Effector memory CD4-positive, alpha-beta T cell (primary cell): ENCODE measurements around the gene TMEM150A.
A peak's percentile ranks its signal among the peaks of the same experiment; 100 is the strongest.
"Not testable (repeated sequence)": the region's sequence is repeated elsewhere in the genome, so short reads cannot be mapped to it uniquely, and the experiment has no call there.

Experiments
- DNase-seq, 3 donors: peaks; one replicate each; pipeline ENCODE4 v3.0.0-alpha.2; 2020
- H3K27ac ChIP-seq: 2 replicates; pipeline ENCODE4 v1.7.0; 2013; ENCODE audit warnings: mild to moderate bottlenecking, low read length, moderate library complexity; ENCODE audit not compliant: insufficient read depth, poor library complexity, severe bottlenecking
- H3K27me3 ChIP-seq: replicated peaks from 2 replicates; pipeline ENCODE4 v1.7.0; 2013; ENCODE audit warnings: mild to moderate bottlenecking, low read length; ENCODE audit not compliant: insufficient read depth, control insufficient read depth, poor library complexity, severe bottlenecking
- H3K36me3 ChIP-seq: 2 replicates; pipeline ENCODE4 v1.7.0; 2013; ENCODE audit warnings: mild to moderate bottlenecking, low read length, moderate library complexity; ENCODE audit not compliant: control insufficient read depth, insufficient read depth
- H3K4me1 ChIP-seq: 2 replicates; pipeline ENCODE4 v1.7.0; 2013; ENCODE audit warnings: low read length, mild to moderate bottlenecking; ENCODE audit not compliant: control insufficient read depth, insufficient read depth, poor library complexity, severe bottlenecking
- H3K4me3 ChIP-seq: 2 replicates; pipeline ENCODE4 v1.7.0; 2013; ENCODE audit warnings: low read length, low read depth, mild to moderate bottlenecking; ENCODE audit not compliant: insufficient read depth, poor library complexity, severe bottlenecking
- H3K9me3 ChIP-seq: 2 replicates; pipeline ENCODE4 v1.7.0; 2013; ENCODE audit warnings: mild to moderate bottlenecking, low read length, moderate library complexity; ENCODE audit not compliant: control insufficient read depth

The TMEM150A gene

GRCh38 chr2:85577063-85577385 is 25.5 kb downstream of the TMEM150A start:
- peak overlapping the region; percentile 65 for H3K27ac ChIP-seq
- H3K4me3 ChIP-seq, result peak overlapping the region; percentile 76
- no peaks in the 10 kb centered on the region for H3K27me3 ChIP-seq
- DNase-seq, result no peak
- H3K9me3 ChIP-seq, result no peaks in the 10 kb centered on the region
- H3K36me3 ChIP-seq, result peaks cover 9% of the 10 kb centered on the region
- peaks cover 20% of the 10 kb centered on the region for H3K4me1 ChIP-seq

DNA sequence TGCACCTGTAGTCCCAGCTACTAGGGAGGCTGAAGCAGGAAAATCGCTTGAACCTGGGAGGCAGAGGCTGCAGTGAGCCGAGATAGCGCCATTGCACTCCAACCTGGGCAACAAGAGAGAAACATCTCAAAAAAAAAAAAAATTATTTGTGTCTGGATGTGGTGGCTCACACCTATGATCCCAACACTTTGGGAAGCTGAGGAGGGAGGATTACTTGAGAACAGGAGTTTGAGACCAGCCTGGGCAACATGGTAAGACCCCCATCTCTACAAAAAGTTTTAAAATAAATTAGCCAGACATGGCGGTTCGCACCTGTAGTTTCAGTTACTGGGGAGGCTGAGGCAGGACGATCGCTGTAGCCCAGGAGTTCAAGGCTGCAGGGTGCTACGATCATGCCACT is 26.8 kb downstream of the TMEM150A start:
- Histone ChIP-seq H3K27me3 (no peaks in the 10 kb centered on the region), H3K4me3 (no peak overlapping the region), H3K27ac (no peak overlapping the region), H3K9me3 (no peaks in the 10 kb centered on the region), H3K4me1 (peaks cover 20% of the 10 kb centered on the region), H3K36me3 (no peaks in the 10 kb centered on the region)
- DNase-seq, result no peak

DNA sequence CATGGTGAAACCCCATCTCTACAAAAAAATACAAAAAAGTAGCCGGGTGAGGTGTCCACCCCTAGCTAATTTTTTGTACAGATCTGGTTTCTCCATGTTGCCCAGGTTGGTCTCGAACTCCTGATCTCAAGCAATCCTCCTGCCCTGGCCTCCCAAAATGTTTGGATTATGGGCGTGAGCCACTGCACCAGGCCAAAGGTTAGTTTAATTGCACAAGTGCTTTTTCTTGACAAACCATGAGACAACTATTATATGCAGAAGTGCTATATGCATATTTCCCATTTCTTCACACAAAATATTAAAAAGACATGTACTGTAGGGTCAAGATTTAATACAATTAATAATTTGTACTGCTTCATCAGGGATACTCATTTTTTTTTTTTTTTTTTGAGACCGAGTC is 36.2 kb downstream of the TMEM150A start:
- no peak overlapping the region for H3K4me3 ChIP-seq
- no peaks in the 10 kb centered on the region for H3K36me3 ChIP-seq
- H3K4me1 ChIP-seq, result no peaks in the 10 kb centered on the region
- no peak for DNase-seq
- H3K9me3 ChIP-seq, result no peaks in the 10 kb centered on the region
- no peak overlapping the region for H3K27ac ChIP-seq
- H3K27me3 ChIP-seq, result no peaks in the 10 kb centered on the region

DNA sequence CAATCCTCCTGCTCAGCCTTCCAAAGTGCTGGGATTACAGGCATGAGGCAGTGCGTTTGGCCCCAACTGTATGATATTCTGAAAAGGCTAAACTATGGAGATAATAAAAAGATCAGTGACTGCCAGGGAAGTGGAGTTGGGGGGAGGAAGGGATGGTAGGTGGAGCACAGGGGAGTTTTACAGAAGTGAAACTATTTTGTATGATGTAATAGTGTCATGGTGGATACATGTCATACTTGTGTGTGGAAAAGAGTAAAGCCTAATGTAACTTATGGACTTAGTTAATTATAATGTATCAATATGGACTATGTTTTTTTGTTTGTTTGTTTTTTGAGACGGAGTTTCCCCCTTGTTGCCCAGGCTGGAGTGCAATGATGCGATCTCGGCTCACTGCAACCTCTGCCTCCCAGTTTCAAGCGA is 38.3 kb downstream of the TMEM150A start:
- no peak overlapping the region for H3K27ac ChIP-seq

DNA sequence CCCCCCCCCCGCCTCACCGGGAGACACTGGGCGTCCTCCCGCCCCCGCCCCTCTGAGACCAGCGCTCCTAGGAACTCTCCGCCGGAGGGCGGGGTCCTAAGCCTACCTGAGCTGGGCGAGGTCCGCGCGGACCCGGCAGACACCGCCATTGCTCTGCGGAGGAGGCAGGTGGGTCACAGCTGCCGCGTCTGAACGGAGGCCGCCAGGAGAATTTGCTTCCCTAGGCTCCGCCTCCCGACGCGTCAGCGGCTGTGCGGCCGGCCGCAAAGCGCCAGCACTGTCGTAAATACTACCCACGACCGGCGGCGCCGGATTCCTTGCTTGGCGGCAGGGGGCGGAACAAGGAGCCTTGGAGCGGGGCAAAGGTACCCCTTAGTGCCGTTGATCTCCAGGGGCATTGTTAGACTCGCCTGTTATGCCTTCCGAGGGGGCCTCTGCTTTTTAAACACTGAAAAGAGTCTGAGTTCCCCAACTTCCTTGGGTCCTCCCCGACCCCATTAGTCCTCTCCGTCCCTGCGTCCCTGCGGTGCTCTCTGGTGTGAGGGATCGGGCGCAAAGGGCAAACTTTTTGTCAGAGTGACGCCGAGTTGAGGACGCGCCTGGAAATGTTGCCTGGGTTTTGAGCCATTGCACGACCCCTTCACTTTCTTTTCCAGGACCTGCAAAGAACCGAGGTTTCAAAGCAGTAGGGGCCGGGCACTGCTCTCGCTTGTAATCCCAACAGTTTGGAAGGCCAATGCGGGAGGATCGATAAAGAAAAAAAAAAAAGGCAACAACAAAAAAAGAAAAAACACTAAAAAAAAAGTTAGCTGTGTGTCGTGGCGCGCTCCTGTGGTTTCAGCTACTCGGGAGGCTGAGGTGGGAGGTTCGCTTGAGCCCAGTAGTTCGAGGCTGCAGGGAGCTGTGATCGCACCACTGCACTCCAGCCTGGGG is 41.0 kb downstream of the TMEM150A start, which contains the start of gene GGCX:
Gene GGCX, minus strand, starts transcription at position 214 of the 933 bp plus-strand sequence. Its CDS starts 65 bp downstream, at position 149.
- Histone ChIP-seq H3K27me3 (no peaks in the 10 kb centered on the region), H3K4me3 (peak within 1 kb of the TSS; percentile 90), H3K4me1 (peaks cover 10% of the 10 kb centered on the region), H3K9me3 (no peaks in the 10 kb centered on the region), H3K27ac (peak within 1 kb of the TSS; percentile 79), H3K36me3 (peaks cover 10% of the 10 kb centered on the region)
- peak; percentile 87 to 92 (median 91) for DNase-seq

More for the DNA sequence above, 38.3 kb downstream of the TMEM150A start:
- Histone ChIP-seq H3K27me3 (no peaks in the 10 kb centered on the region), H3K36me3 (no peaks in the 10 kb centered on the region), H3K9me3 (no peaks in the 10 kb centered on the region), H3K4me3 (no peak overlapping the region), H3K4me1 (peaks cover 10% of the 10 kb centered on the region)
- DNase-seq, result no peak

- H3K27me3 ChIP-seq, result no peaks in the 10 kb centered on the region
- peak overlapping the region; percentile 79 for H3K27ac ChIP-seq
- peaks cover 12% of the 10 kb centered on the region for H3K36me3 ChIP-seq
Measured at GRCh38 chr2:85560812-85561279, 41.7 kb downstream of the TMEM150A start.

DNA sequence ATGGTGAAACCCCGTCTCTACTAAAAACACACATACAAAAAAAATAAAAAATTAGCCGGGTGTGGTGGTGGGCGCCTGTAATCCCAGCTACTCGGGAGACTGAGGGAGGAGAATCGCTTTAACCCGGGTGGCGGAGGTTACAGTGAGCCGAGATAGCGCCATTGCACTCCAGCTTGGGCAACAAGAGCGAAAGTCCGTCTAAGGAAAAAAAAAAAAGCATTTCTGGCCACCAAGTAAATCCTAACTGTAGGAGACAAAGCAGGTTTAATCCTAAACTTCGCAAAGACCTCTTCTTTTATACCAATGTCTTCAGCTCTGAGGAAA is 42.1 kb downstream of the TMEM150A start:
- not testable (repeated sequence) for H3K4me1 ChIP-seq, H3K27me3 ChIP-seq, H3K9me3 ChIP-seq, DNase-seq
- H3K36me3 ChIP-seq, result peaks cover 17% of the 10 kb centered on the region
- H3K27ac ChIP-seq, result peak overlapping the region; percentile 79
- peak overlapping the region; percentile 90 for H3K4me3 ChIP-seq

More at GRCh38 chr2:85560812-85561279, 41.7 kb downstream of the TMEM150A start:
- Histone ChIP-seq H3K4me1 (peaks cover 10% of the 10 kb centered on the region), H3K4me3 (peak overlapping the region; percentile 90), H3K9me3 (no peaks in the 10 kb centered on the region)
- DNase-seq, result no peak

DNA sequence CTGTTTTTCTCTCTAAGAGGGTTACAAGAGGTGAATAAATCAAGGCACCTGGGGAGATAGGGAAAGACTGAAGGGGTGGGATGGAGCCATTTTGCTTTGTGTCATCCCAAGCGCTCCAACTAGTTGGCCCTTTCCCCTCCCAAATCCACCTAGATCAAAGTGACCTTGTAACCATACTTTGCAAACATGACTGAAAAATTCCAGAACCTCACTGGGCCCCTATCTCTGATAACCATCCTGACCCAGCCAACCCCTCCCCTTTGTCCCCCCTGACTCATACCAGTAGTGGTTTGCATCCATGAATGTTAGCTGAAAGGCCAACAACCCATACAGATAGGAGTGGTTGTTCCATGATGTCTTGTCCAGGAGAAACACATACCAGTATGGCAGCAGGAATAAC is 44.3 kb downstream of the TMEM150A start:
- DNase-seq, result no peak
- Histone ChIP-seq H3K27ac (no peak overlapping the region), H3K9me3 (no peaks in the 10 kb centered on the region), H3K4me1 (peaks cover 10% of the 10 kb centered on the region), H3K27me3 (no peaks in the 10 kb centered on the region), H3K4me3 (no peak overlapping the region), H3K36me3 (peaks cover 38% of the 10 kb centered on the region)

DNA sequence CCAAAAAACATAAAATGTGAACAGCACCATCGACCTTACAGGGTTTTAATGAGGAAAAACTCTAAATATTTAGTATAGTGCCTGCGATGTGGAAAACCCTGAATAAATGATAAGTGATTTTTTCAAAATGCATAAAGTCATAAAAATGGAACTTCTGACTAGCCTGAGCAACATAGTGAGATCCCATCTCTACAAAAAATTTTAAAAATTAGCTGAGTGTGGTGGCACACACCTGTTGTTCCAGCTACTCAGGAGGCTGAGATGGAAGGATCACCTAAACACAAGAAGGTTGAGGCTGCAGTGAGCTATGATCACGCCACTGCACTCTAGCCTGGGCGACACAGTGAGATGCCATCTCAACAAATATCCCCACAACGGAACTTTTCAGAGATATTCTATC is 45.4 kb downstream of the TMEM150A start:
- no peak for DNase-seq
- peaks cover 44% of the 10 kb centered on the region for H3K36me3 ChIP-seq

GRCh38 chr2:85554980-85555612 is 47.4 kb downstream of the TMEM150A start:
- Histone ChIP-seq H3K9me3 (no peaks in the 10 kb centered on the region), H3K4me3 (no peak overlapping the region), H3K4me1 (peaks cover 3% of the 10 kb centered on the region), H3K27me3 (no peaks in the 10 kb centered on the region), H3K36me3 (peaks cover 62% of the 10 kb centered on the region), H3K27ac (no peak overlapping the region)
- DNase-seq, result no peak

More for the DNA sequence above, 45.4 kb downstream of the TMEM150A start:
- Histone ChIP-seq H3K9me3 (no peaks in the 10 kb centered on the region), H3K27ac (no peak overlapping the region), H3K4me1 (peaks cover 10% of the 10 kb centered on the region), H3K27me3 (no peaks in the 10 kb centered on the region), H3K4me3 (no peak overlapping the region)
